H1 (cell line): ENCODE results near the gene MS4A15. TPM values are rescaled to one million over a fixed set of nuclear protein-coding genes. Genes with fewer than 3 reads are reported as not detected.

ENCODE experiments used
- CBX8 ChIP-seq: fragments of 300-800, 300-1000 bp; sonication (generic); IDR thresholded peaks from 2 replicates; pipeline ENCODE4 v1.7.1; 2016; ENCODE audit warnings: low read depth, low read length, borderline replicate concordance
- SIRT6 ChIP-seq: IDR thresholded peaks from one replicate; pipeline ENCODE4 v1.7.1; 2012; ENCODE audit warnings: low read length, inconsistent platforms
- SRF ChIP-seq: IDR thresholded peaks from 2 replicates; pipeline ENCODE4 v1.6.1; 2011; ENCODE audit warnings: mild to moderate bottlenecking, low read depth, low read length, moderate library complexity
- polyA plus RNA-seq, 7 experiments: library from polyadenylated mRNA; depleted of rRNA in 3 of 7; stranded (reverse) in 5 of 7; unstranded in 2 of 7; fragments of >200 nt in 5 of 7; fragments of 200-250 nt in 2 of 7; gene quantifications; 1 replicate in 5 of 7; 2 replicates in 1 of 7; 4 replicates in 1 of 7; pipeline versions ENCODE4 v1.2.1 to v1.2.3, GENCODE V29; 2011 to 2013; ENCODE audit warnings: missing spikeins in 2 of 7, mixed read lengths in 2 of 7
- total RNA-seq: library from RNA; stranded (reverse); fragmentation: NEBNext Ultra II Directional; extraction: Animal tissue kit (Norgen Biotek cat#: 25700); gene quantifications from 2 replicates; pipeline ENCODE4 v1.2.1, GENCODE V29; 2021

The MS4A15 gene
- total and polyA plus RNA-seq, 2 of the 8 experiments (the other 6 are each of a cell fraction or from before 2014, with no cell fraction given) = 0.15 to 0.17 TPM

GRCh38 chr11:60795291-60795690 lies 38.6 kb downstream of the MS4A15 start (continued):
- TF ChIP-seq CBX8 = no peak
- no peak for TF ChIP-seq SRF
- TF ChIP-seq SIRT6 = no peak
